ENCODE results near the gene BATF3.
"Not testable (repeated sequence)": the region's sequence is repeated elsewhere in the genome, so short reads cannot be mapped to it uniquely, and the experiment has no call there.

BATF3 gene

GRCh38 chr1:212655668-212656440 is 43.8 kb downstream of the BATF3 start:
- no peak for DNase-seq

GRCh38 chr1:212652609-212653008 is 47.0 kb downstream of the BATF3 start:
- no peak for DNase-seq

GRCh38 chr1:212651977-212652376 is 47.7 kb downstream of the BATF3 start:
- no peak for DNase-seq

GRCh38 chr1:212651521-212651920 is 48.1 kb downstream of the BATF3 start:
- no peak for DNase-seq

GRCh38 chr1:212650228-212650627 is 49.4 kb downstream of the BATF3 start:
- no peak for DNase-seq

GRCh38 chr1:212649020-212649419 is 50.6 kb downstream of the BATF3 start:
- no peak for DNase-seq

GRCh38 chr1:212648431-212648830 is 51.2 kb downstream of the BATF3 start:
- no peak for DNase-seq

GRCh38 chr1:212647004-212647403 is 52.6 kb downstream of the BATF3 start:
- no peak for DNase-seq

GRCh38 chr1:212646588-212646987 is 53.1 kb downstream of the BATF3 start:
- no peak for DNase-seq

GRCh38 chr1:212645546-212646543 is 53.8 kb downstream of the BATF3 start:
- no peak for DNase-seq

GRCh38 chr1:212644866-212645545 is 54.6 kb downstream of the BATF3 start:
- no peak for DNase-seq

GRCh38 chr1:212643877-212644276 is 55.8 kb downstream of the BATF3 start:
- DNase-seq, result no peak

GRCh38 chr1:212641956-212642355 is 57.7 kb downstream of the BATF3 start:
- no peak for DNase-seq

- no peak for DNase-seq
Measured at GRCh38 chr1:212640223-212640878, 59.3 kb downstream of the BATF3 start.

- DNase-seq, result not testable (repeated sequence)
Measured at GRCh38 chr1:212639524-212639923, 60.1 kb downstream of the BATF3 start.

- no peak for DNase-seq
Measured at GRCh38 chr1:212638492-212639151, 61.0 kb downstream of the BATF3 start.

GRCh38 chr1:212637902-212638301 is 61.7 kb downstream of the BATF3 start:
- DNase-seq, result no peak

Measured in stimulated activated CD4-positive, alpha-beta T cell treated with anti-CD3 and anti-CD28 coated beads, Interleukin-15, amount 100 ng/mL, for 24 hours (primary cell).